Ecto neural progenitor cell (in vitro differentiated cells): ENCODE data around the gene ATCAY.
"Not testable (repeated sequence)": the region's sequence is repeated elsewhere in the genome, so short reads cannot be mapped to it uniquely, and the experiment has no call there.

ENCODE experiments used
- DNase-seq: peaks from one replicate; pipeline ENCODE4 v3.0.0-alpha.2; 2018; ENCODE audit warnings: low spot score

ATCAY gene

DNA sequence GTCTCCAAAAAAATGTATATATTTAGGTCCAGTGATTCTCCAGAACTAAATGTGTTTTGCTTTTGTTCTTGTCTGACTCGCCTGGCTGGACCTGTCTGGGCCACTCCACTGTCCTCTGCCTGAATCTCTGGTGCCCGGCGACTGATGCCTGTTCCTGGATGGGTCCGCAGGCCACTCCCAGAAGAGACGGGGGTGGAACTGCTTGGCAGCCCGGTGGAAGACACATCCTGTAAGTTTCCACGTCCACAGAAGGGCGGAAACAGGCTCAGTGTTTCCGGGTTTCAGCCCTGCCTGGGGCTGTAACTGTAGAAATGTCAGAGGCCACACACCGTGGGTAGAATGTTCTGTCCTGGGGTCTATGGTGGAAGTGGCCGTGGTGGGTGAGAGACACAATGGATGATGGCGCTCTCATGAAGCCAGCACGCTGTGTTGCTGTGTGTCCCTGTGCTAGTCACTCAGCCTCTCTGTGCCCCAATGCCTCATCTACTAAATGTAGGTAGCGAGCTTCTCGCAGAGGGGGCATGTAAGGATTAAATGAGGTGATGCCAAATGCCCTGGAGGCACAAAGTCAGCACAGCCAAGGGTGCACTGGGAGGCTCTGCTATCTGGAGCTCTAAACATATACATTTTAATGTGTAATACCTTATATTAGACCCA lies 22.0 kb downstream of the ATCAY start:
- DNase-seq: no peak

DNA sequence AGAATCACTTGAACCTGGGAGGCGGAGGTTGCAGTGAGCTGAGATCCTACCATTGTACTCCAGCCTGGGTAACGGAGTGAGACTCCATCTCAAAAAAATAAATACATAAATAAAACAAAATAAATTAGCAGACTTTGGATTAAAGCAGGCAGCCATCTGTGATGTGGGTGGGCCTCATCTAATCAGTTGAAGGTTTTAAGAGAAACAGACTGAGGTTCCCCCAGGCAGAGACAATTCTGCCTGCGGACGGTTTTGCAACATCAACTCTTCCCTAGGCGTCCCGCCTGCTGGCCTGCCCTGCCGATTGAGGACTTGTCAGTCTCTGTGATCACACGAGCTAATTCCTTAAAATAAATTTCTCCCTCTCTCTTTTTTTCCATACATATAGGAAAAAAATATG lies 23.7 kb downstream of the ATCAY start:
- DNase-seq: no peak

DNA sequence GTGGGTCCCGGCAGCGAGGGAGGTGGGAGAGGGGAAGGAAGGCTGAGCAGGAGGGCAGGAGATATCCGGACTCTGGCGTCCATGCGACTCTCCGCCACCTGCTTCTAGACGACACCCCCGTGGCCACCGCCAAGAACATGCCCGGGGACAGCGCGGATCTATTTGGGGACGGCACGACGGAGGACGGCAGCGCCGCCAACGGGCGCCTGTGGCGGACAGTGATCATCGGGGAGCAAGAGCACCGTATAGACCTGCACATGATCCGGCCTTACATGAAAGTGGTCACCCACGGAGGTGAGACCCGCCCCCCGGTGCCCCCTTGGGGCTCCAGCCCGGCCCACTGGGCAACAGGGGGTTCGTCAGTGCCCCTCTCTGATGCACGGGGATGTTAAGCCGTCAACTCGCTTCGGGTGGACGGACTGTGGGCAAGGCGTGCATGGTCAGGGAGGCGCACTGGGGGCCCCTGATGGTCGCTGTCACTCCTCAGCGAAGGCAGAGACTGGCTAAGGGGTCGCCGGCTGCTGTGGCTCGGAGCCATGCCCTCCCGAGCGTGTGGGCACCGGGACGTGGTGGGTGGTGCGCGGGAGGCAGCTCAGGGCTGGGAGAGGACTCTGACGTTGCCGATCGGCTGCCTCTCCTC lies 27.3 kb downstream of the ATCAY start:
- no peak for DNase-seq

DNA sequence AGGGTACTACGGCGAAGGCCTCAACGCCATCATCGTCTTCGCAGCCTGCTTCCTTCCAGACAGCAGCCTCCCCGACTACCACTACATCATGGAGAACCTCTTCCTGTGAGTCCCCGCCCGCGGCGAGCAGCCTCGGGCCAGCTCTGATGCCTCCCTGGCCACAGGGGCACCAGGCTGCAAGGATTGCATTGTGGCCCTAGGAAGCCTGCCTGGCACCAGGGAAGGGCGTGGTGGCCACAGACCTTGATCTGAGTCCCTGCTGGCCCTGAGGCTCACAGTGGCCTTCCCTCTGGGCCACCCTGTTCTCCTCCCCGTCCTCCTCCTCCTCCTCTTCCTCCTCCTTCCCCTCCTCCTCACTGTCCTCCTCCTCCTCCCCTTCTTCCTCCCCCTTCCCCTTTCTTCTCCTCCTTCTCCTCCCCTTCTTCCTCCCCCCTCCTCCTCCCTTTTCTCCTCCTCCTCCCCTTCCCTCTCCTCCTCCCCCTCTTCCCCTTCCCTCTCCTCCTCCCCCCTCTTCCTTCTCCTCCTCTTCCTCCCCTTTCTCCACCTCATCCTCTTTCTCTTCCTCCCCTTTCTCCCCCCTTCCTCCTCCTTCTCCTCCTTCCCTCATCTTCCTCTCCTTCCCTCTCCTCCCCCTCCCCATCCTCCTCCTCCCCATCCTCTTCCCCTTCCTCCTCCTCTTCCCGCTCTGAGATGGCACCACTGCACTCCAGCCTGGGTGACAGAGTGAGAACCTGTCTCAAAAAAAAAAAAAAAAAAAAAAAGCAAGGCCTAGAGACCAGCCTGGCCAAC lies 28.0 kb downstream of the ATCAY start:
- no peak for DNase-seq

DNA sequence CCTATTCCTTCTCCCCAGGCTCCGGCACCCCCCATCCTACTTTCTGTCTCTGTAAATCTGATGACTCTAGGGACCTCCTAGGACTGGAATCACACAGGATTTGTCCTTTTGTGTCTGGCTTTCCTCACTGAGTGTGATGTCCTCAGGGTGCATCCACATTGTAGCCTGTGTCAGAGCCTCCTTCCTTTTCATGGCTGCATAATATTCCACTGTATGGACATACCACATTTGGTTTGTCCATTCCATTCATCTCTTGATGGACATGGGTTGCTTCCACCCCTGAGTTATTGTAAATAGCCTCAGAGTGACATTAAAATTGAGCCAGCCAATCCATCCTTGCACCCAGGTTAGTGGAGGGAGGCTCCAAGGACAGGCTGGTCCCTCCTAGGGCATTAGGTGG lies 29.6 kb downstream of the ATCAY start:
- DNase-seq: no peak

DNA sequence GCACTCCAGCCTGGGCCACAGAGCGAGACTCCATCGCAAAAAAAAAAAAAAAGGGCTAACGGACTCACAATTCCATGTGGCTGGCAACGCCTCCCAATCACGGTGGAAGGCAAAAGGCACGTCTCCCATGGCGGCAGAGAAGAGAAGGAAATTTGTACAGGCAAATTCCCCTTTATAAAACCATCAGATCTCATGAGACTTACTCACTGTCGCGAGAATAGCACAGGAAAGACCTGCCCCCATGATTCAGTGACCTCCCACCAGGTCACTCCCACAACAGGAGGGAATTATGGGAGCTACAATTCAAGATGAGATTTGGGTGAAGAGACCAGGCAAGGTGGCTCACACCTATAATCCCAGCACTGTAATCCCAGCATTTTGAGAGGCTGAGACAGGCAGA lies 33.7 kb downstream of the ATCAY start:
- DNase-seq: no peak

DNA sequence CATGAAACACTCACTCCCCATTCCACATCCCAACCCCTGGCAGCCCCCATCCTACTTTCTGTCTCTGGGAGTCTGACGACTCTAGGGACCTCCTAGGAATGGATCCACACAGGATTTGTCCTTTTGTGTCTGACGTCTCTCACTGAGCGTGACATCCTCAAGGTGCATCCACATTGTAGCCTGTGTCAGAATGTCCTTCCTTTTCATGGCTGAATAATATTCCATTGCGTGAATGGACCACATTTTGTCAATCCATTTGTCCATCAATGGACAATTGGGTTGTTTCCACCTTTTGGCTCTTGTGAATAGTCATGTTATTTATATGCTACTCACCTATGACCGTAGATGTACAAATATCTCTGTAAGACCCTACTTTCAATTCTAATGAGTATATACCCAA lies 35.5 kb downstream of the ATCAY start:
- DNase-seq: no peak

DNA sequence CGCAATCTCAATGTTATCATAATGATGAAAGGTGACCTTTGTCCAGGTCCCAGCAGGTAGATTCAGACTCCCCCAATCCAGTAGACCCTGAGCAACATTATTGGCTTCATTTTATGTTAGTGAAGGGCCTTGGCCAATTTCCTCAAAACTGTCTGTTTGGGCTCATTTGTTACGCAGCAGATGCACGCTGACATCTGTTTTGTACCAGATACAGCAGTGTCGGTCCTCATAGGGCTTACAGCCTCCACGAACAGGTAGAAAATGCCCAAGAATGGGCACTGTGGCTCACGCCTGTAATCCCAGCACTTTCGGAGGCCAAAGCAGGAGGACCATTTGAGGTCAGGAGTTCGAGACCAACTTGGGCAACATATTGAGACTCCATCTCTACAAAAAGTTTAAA lies 39.3 kb downstream of the ATCAY start:
- DNase-seq: no peak

DNA sequence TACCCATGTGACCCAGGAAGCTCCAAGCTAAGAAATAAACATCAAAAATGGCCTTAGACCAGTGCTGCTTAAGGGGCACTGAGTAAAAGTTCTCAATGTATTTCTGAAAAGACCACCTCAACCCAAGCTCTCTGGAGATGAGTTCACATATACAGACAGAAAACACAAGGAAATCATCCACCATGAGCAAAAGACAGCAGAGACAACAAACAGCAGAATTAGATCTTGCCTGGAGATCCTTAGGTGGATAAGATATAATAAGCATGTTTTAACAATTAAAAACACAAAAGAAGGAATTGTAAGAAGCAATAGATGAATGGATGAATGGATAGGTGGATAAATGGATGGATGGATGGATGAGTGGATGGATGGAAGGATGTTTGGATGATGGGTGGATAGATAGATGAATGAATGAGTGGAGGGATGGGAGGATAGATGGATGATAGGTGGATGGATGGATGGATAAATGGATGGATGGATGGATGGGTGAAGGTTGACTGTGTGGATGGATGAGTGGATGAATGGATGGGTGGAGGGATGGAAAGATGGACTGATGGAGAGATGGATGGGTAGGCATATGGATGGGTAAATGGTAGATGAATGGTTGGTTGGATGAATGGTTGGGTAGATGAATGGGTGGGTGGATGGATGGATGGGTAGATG lies 42.7 kb downstream of the ATCAY start:
- no peak for DNase-seq

DNA sequence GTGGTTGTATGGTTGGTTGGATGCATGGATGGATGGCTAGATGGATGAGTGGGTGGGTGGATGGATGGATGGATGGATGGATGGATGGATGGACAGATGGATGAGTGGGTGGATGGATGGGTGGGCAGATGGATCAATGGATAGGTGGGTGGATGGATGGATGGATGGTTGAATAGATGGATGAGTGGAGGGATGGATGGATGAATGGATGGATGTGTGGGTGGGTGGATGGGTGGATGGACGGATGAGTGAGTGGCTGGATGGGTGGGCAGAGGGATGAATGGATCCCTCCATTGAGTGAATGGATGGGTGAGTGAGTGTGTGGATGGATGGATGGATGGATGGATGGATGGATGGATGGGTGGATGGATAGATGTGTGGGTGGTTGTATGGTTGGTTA lies 43.4 kb downstream of the ATCAY start:
- no peak for DNase-seq

DNA sequence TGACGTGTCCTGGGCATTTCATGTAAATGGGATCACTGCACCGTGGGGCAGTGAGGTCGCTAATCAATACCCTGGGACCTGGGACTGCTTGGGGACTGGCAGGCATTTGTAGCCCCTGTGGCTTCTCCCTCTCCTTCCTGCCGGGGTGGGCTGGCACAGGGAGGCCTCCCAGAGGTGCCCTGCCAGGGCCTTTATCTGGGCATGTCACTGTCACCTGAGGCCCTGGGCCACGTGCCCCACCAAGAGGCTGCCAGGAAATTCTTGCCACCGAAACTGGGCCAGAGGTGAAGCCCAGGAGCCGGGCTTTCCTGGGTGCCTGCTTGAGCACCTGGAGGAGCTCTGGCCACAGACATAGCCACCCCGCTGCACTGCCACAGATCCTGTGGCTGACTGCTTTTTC lies 50.6 kb downstream of the ATCAY start:
- DNase-seq: no peak

DNA sequence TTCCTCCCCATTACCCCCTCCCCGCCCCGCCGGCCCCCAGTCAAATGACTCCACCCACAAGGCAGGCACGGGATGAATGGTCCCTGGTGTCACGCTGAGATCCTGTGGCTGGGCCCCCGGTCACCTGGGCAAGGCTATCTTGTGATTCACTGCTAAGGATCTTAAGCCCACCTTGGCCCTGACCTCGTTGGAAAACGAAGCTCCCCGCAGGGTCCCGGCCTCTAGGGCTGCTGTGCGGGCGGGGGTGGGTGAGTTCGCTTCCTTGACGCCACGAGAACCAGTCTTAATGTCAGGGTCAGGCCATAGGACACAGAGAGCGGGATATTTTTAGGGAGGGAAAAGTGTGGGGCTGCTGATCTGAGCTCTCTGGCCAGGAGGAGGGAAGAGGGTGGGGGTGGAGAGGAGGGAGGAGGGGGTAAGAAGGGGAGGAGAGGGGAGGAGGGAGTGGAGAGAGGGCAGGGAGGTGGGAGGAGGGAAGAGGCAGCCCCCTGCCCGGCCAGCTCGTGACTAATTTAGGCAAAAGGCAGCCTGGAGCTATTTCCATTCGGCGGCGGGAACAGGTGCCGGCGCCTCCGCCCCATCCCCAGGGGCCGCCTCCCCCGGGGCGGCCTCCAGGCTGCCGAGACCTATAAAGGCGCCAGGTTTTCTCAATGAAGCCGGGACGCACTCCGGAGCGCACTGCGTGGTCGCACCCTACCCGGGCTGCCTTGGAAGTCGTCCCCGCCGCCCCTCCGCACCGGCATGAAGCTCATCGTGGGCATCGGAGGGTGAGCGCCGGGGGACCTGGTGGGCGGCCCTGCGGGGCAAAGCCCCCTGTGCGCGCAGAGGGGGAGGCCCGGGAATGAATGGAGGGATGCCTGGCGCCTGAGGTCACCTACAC lies 52.7 kb downstream of the ATCAY start, which contains the start of gene NMRK2:
NMRK2 (plus strand) TSS at position 139 of the 880 bp plus-strand sequence; CDS start at position 742, 603 bp downstream.
- peak; percentile 63 for DNase-seq

DNA sequence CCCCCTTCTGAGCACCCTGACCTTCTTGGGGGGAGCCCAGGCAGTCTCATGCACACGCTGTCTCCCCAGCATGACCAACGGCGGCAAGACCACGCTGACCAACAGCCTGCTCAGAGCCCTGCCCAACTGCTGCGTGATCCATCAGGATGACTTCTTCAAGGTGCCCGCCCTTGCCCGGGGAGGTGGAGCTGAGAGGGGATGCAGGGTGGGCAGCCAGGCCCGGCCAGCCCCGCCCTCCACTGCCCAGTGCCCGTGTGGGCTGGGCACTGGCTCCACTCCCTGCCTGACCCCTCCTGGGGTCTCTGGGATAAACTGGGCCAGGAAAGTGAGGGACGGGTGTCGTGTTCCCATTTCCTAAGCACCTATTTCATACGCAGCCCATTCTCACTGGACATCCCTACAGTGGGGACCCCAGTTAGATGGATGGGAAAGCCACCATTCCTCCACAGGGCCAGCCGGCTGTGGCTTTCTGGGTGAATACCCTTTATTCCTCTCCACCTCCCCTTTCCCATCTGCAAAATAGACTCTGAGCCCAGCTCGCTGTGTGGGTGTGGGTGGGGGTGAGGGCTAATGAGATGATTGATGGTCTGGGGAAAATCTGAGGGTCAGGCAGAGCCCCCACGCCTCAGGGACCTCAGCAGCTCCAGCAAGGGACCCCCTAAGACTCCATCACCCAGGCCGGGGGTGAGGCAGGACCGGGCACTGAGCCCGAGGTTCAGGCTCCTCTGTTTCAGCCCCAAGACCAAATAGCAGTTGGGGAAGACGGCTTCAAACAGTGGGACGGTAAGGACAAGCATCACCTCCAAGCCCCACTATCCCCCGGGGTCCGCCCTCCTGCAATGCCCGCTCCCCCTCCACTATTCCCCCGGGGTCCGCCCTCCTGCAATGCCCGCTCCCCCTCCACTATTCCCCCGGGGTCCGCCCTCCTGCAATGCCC lies 56.3 kb downstream of the ATCAY start:
- DNase-seq: no peak

DNA sequence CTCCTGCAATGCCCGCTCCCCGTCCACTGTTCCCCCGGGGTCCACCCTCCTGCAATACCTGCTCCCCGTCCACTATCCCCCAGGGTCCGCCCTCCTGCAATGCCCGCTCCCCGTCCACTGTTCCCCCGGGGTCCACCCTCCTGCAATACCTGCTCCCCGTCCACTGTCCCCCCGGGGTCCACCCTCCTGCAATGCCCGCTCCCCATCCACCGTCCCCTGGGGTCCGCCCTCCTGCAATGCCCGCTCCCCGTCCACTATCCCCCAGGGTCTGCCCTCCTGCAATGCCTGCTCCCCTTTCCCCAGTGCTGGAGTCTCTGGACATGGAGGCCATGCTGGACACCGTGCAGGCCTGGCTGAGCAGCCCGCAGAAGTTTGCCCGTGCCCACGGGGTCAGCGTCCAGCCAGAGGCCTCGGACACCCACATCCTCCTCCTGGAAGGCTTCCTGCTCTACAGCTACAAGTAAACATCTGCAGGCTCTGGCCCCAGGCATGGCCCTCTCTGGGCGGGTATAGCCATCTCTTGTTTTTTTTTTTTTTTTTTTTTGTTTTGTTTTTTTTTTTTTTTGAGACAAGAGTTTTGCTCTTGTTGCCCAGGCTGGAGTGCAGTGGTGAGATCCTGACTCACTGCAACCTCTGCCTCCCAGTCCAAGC lies 57.9 kb downstream of the ATCAY start:
- DNase-seq: not testable (repeated sequence)

DNA sequence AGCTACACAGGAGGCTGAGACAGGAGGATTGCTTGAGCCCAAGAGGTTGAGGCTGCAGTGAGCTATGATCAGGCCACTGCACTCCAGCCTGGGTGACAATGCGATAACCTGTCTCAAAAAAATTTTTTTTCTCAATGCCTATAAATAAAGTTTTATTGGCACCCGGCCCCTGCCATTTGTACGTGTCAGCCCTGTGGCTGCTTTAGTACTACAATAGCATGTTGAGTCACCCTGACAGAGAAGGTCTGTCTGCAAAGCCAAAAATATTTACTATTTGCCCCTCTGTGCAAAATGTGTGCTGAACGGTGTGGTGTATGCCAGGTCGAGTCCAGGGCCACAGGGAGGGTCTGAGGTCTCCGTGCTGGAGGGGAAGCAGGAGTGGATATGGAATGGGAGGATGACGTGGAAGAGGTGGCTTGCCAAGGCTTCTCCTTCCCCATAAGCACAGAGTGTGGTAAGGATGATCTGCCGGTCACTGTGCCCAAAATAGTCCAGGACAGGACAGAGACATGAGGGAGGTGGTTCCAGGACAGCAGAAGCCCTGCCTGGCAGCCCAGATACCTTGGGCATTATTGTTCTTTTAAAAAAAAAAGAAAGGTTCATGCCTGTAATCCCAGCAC lies 62.4 kb downstream of the ATCAY start:
- DNase-seq: no peak

DNA sequence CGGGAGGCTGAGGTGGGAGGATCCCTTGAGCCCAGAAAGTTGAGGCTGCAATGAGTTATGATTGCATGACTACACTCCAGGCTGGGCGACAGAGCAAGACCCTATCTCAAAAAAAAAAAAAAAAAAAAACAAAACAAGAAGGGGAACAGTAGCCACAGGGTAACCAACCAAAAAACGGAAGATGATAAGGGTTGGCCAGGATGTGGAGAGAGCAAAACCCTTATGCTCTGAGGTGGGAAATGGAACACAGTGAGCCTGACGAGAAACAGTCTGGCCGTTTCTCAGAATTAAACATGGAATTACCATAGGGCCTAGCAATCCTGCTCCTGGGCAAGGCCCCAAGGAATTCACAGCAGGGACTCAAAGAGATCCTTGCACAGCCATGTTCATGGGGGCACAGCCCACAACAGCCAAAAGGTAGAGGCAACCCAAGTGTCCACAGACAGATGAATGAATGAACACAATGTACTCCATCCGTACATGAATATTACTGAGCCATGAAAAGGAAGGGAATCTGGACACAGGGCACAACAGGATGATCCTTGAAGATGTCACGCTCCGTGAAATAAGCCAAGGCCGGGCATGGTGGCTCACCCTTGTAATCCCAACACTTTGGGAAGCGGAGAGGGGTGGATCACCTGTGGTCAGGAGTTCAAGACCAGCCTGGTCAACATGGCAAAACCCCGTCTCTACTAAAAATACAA lies 63.7 kb downstream of the ATCAY start:
- DNase-seq: no peak

DNA sequence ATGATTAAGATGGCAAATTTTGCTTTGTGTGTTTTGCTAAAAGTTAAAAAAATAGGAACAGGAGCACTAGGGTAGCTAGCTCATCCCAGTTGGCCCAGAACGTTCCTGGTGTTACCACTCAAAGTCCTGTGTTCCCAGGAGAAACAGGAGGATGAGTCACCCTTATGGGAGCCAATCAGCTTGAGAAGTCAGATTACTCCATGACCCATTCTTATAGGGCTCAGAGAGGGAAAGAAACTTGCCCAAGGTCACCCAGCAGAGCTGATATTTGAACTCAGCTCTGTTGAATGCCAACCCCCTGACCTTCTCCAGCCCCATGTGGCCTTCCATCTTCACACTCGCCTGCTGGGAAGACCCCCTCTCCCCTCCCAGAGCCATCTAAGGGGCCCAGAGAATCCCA lies 65.4 kb downstream of the ATCAY start:
- DNase-seq: no peak

DNA sequence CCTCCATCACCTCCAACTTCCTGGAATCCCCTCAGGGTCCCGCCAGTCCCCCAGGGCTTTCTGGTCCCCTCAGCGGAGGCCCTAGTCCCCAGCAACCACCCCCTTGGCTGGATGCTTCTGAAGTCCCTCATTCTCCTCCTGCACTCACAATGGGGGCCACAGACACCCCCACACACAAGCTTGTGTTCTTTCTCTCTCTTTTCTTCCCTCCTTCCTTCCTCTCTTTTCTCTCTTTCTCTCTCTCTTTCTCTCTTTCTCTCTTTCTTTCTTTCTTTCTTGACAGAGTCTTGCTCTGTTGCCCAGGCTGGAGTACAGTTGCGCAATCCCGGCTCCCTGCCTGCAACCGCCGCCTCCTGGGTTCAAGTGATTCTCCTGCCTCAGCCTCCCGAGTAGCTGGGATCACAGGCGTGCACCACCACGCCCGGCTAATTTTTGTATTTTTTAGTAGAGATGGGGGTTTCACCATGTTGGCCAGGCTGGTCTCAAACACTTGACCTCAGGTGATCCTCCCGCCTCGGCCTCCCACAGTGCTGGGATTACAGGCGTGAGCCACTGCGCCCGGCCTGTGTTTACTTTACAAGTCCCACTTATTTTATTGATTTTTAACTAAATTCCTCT lies 66.9 kb downstream of the ATCAY start:
- DNase-seq: not testable (repeated sequence)
